IMR-90 (cell line): ENCODE data around the gene TMEM135. TPM values are rescaled to one million over a fixed set of nuclear protein-coding genes. Genes with fewer than 3 reads are reported as not detected.
"Not testable (repeated sequence)": the region's sequence is repeated elsewhere in the genome, so short reads cannot be mapped to it uniquely, and the experiment has no call there.

Source experiments
- ATAC-seq: fragments of 200-7000 bp; cut with Tn5 transposase; 2 replicates; pipeline ENCODE4 v1.9.1; 2020; ENCODE audit warnings: low read depth, mild to moderate bottlenecking, moderate library complexity
- BruUV-seq: library from RNA; stranded (reverse); fragments of 400-500 nt; replicated peaks from 2 replicates; lab custom pipeline; 2021; lab: Mats Ljungman, UMichigan
- CTCF ChIA-PET: fragments of 300-600 bp; formaldehyde crosslinking; extraction: SDS; loops from one replicate; lab custom pipeline; 2021; ENCODE audit warnings: antibody characterized with exemption; lab: Yijun Ruan, JAX
- POLR2A ChIA-PET: fragments of 300-600 bp; sonication (Branson Sonifier 250); formaldehyde crosslinking; loops from one replicate; lab custom pipeline; 2022; ENCODE audit warnings: antibody characterized with exemption; ENCODE audit not compliant: unreplicated experiment; lab: Charles Lee
- DNase-seq: peaks from one replicate; pipeline ENCODE4 v3.0.0; 2013
- H2AFZ ChIP-seq: replicated peaks from 2 replicates; pipeline ENCODE3; 2013; ENCODE audit warnings: low read length, mild to moderate bottlenecking; ENCODE audit not compliant: poor library complexity
- H2AK5ac ChIP-seq: 2 replicates; pipeline ENCODE4 v1.6.1; 2013; ENCODE audit warnings: low read depth, low read length, inconsistent platforms
- H2AK9ac ChIP-seq: replicated peaks from 2 replicates; pipeline ENCODE3; 2013; ENCODE audit warnings: mild to moderate bottlenecking, low read depth, low read length, moderate library complexity; ENCODE audit not compliant: poor library complexity
- H2BK120ac ChIP-seq: 2 replicates; pipeline ENCODE4 v1.6.1; 2013; ENCODE audit warnings: low read depth, low read length, inconsistent platforms
- H2BK15ac ChIP-seq: 3 replicates; pipeline ENCODE4 v1.6.1; 2013; ENCODE audit warnings: low read depth, low read length, inconsistent platforms
- H2BK20ac ChIP-seq: 2 replicates; pipeline ENCODE4 v1.6.1; 2013; ENCODE audit warnings: low read depth, mild to moderate bottlenecking, inconsistent platforms, low read length, moderate library complexity
- H2BK5ac ChIP-seq: 2 replicates; pipeline ENCODE4 v1.6.1; 2013; ENCODE audit warnings: mild to moderate bottlenecking, low read depth, low read length, inconsistent platforms; ENCODE audit not compliant: poor library complexity, severe bottlenecking
- H3K14ac ChIP-seq: replicated peaks from 2 replicates; pipeline ENCODE4 v1.6.1; 2013; ENCODE audit warnings: low read depth, low read length, inconsistent platforms
- H3K18ac ChIP-seq: 2 replicates; pipeline ENCODE4 v1.6.1; 2013; ENCODE audit warnings: low read depth, low read length, control low read depth
- H3K23ac ChIP-seq: 2 replicates; pipeline ENCODE4 v1.6.1; 2013; ENCODE audit warnings: low read depth, low read length, inconsistent platforms
- H3K27ac ChIP-seq: 2 replicates; pipeline ENCODE4 v1.5.1; 2013; ENCODE audit warnings: mild to moderate bottlenecking, control low read depth, low read length; ENCODE audit not compliant: insufficient read depth
- H3K27me3 ChIP-seq: 2 replicates; pipeline ENCODE4 v1.6.1; 2013; ENCODE audit warnings: low read length; ENCODE audit not compliant: control insufficient read depth, insufficient read depth
- H3K36me3 ChIP-seq: 2 replicates; pipeline ENCODE4 v1.6.1; 2013; ENCODE audit warnings: low read length, mixed read lengths; ENCODE audit not compliant: control insufficient read depth, insufficient read depth
- H3K4ac ChIP-seq: 2 replicates; pipeline ENCODE4 v1.6.1; 2013; ENCODE audit warnings: low read depth, low read length, inconsistent platforms
- H3K4me1 ChIP-seq: 2 replicates; pipeline ENCODE4 v1.6.1; 2013; ENCODE audit warnings: low read length, mixed read lengths; ENCODE audit not compliant: control insufficient read depth, insufficient read depth
- H3K4me2 ChIP-seq: 2 replicates; pipeline ENCODE4 v1.6.1; 2013; ENCODE audit warnings: low read depth, mild to moderate bottlenecking, control low read depth, low read length, moderate library complexity
- H3K4me3 ChIP-seq: 2 replicates; pipeline ENCODE4 v1.5.1; 2013; ENCODE audit warnings: low read depth, mild to moderate bottlenecking, control low read depth, low read length, moderate library complexity; ENCODE audit not compliant: insufficient read depth
- H3K56ac ChIP-seq: 2 replicates; pipeline ENCODE4 v1.6.1; 2013; ENCODE audit warnings: low read length, inconsistent platforms; ENCODE audit not compliant: insufficient read depth; ENCODE audit errors: extremely low read depth
- H3K79me1 ChIP-seq, 2 experiments: 2 replicates each; pipeline ENCODE4 v1.6.1; 2013; ENCODE audit warnings: low read length in 2 of 2, inconsistent platforms in 1 of 2, low read depth in 1 of 2
- H3K9ac ChIP-seq: 2 replicates; pipeline ENCODE4 v1.6.1; 2013; ENCODE audit warnings: low read depth, low read length, control low read depth
- H3K9me1 ChIP-seq: 2 replicates; pipeline ENCODE4 v1.6.1; 2013; ENCODE audit warnings: low read length, inconsistent platforms; ENCODE audit not compliant: insufficient read depth
- H3K9me3 ChIP-seq: 2 replicates; pipeline ENCODE4 v1.6.1; 2013; ENCODE audit warnings: low read length; ENCODE audit not compliant: control insufficient read depth, insufficient read depth
- H4K20me1 ChIP-seq: 2 replicates; pipeline ENCODE4 v1.6.1; 2013; ENCODE audit warnings: low read length, inconsistent platforms; ENCODE audit not compliant: insufficient read depth
- H4K5ac ChIP-seq: 2 replicates; pipeline ENCODE4 v1.6.1; 2013; ENCODE audit warnings: mild to moderate bottlenecking, low read depth, low read length, control low read depth
- H4K8ac ChIP-seq, 2 experiments: 2 replicates each; pipeline ENCODE4 v1.6.1; 2013; ENCODE audit warnings: low read depth in 2 of 2, low read length in 2 of 2, control low read depth in 1 of 2, inconsistent platforms in 1 of 2
- H4K91ac ChIP-seq: 2 replicates; pipeline ENCODE4 v1.6.1; 2013; ENCODE audit warnings: low read depth, low read length, inconsistent platforms; ENCODE audit not compliant: insufficient read depth
- WGBS, 2 experiments: methylation state at CpG; one replicate each; pipeline versions ENCODE4 v1.1.5 to v1.1.7; 2013; ENCODE audit warnings: missing lambda C conversion rate in 2 of 2; ENCODE audit not compliant: insufficient read length in 1 of 2; ENCODE audit errors: extremely low coverage in 2 of 2; 5-methylcytosine and 5-hydroxymethylcytosine counted together
- dilution Hi-C: fragments of 300-500 bp; cut with HindIII; formaldehyde crosslinking; loops from one replicate; pipeline ENCODE4 v1.14.3; 2018; ENCODE audit warnings: low sequenced_read_pairs; ENCODE audit not compliant: unreplicated experiment
- in situ Hi-C: fragments of 300-500 bp; cut with MboI; formaldehyde crosslinking; loops from 3 replicates; pipeline ENCODE4 v1.14.3; 2019; ENCODE audit warnings: low sequenced_read_pairs, inconsistent platforms, mixed read lengths
- intact Hi-C: fragments of 100-400 bp; cut with micrococcal nuclease; formaldehyde crosslinking; loops from 2 replicates; pipeline ENCODE4 v1.10.0; 2022
- polyA plus RNA-seq, 3 experiments: library from polyadenylated mRNA; depleted of rRNA; stranded (reverse); fragments of >200 nt; gene quantifications; 2 replicates each; pipeline ENCODE4 v1.2.3, GENCODE V29; 2012; ENCODE audit warnings: low replicate concordance in 1 of 3
- total RNA-seq: library from RNA; depleted of rRNA; stranded (reverse); fragments of >200 nt; gene quantifications from 2 replicates; pipeline ENCODE4 v1.2.3, GENCODE V29; 2012

Gene TMEM135
- total and polyA plus RNA-seq, 2 of the 4 experiments (the other 2 are of a cell fraction) = 3.9 to 5.9 TPM

GRCh38 chr11:87271951-87272350, 234.2 kb downstream of the TMEM135 start:
- H3K23ac ChIP-seq, CTCF ChIA-PET, intact Hi-C loops, H2BK120ac ChIP-seq, H3K27me3 ChIP-seq, DNase-seq, H3K9me3 ChIP-seq, H3K14ac ChIP-seq, H3K27ac ChIP-seq, ATAC-seq, H2BK15ac ChIP-seq, H3K36me3 ChIP-seq, H4K5ac ChIP-seq, H3K4ac ChIP-seq, H3K56ac ChIP-seq, H2AK5ac ChIP-seq, H3K9ac ChIP-seq, H3K9me1 ChIP-seq, H3K79me1 ChIP-seq, H4K20me1 ChIP-seq, H2AFZ ChIP-seq, BruUV-seq, H2AK9ac ChIP-seq, H4K8ac ChIP-seq, H2BK5ac ChIP-seq, in situ Hi-C loops, H4K91ac ChIP-seq, H3K4me2 ChIP-seq, H3K18ac ChIP-seq, H3K4me3 ChIP-seq, dilution Hi-C loops, H3K4me1 ChIP-seq, POLR2A ChIA-PET, H2BK20ac ChIP-seq: not testable (repeated sequence)
- WGBS, 2 experiments = 100% methylated on average over 1 of the region's 4 CpGs; no CpG with 5 or more reads in 1 of the 2 experiments
